Measurements from ENCODE around the gene IRF2BP2. TPM values are rescaled to one million over a fixed set of nuclear protein-coding genes. Genes with fewer than 3 reads are reported as not detected.

IRF2BP2 gene
- total and polyA plus RNA-seq, 2 of the 13 experiments (the other 11 are each of a cell fraction or from before 2014, with no cell fraction given): 140 to 147 TPM

GRCh38 chr1:234608025-234608910 is 1.7 kb downstream of the IRF2BP2 start (continued):
- peak; percentile 27; the same call in 1 of the 2 replicates for TF ChIP-seq ZNF569 (CRISPR knock-in tag; IDR thresholded peaks at IDR 0.05; ENCODE audit: borderline replicate concordance)
- TF ChIP-seq DPF2 (CRISPR knock-in tag; IDR thresholded peaks at IDR 0.05; ENCODE audit: borderline replicate concordance, low read depth): no peak
- TF ChIP-seq HDAC6 (IDR thresholded peaks at IDR 0.05; ENCODE audit: low read depth, low read length): no peak; the same call in 1 of the 2 replicates
- TF ChIP-seq ZNF780A (CRISPR knock-in tag; IDR thresholded peaks at IDR 0.05): peak; percentile 64; the same call in 1 of the 2 replicates
- TF ChIP-seq FOXO1 (CRISPR knock-in tag; IDR thresholded peaks at IDR 0.05): peak; percentile 13; the same call in 1 of the 2 replicates
- no peak for TF ChIP-seq HCFC1 (IDR thresholded peaks at IDR 0.05; ENCODE audit: low read depth, low read length)
- TF ChIP-seq HOXA7 (CRISPR knock-in tag; IDR thresholded peaks at IDR 0.05): no peak
- no peak; the same call in 1 of the 2 replicates for TF ChIP-seq ZNF670 (CRISPR knock-in tag; IDR thresholded peaks at IDR 0.05; ENCODE audit: borderline replicate concordance)
- peak; percentile 79 for TF ChIP-seq DRAP1 (CRISPR knock-in tag; IDR thresholded peaks at IDR 0.05)
- TF ChIP-seq SNAI1 (CRISPR knock-in tag; IDR thresholded peaks at IDR 0.05; ENCODE audit: borderline replicate concordance): no peak
- no peak for TF ChIP-seq TBL1XR1 (IDR thresholded peaks at IDR 0.05; ENCODE audit: borderline replicate concordance, low read length, partially characterized antibody)
- TF ChIP-seq ZNF784 (CRISPR knock-in tag; IDR thresholded peaks at IDR 0.05; ENCODE audit: borderline replicate concordance): no peak; the same call in 1 of the 2 replicates
- TF ChIP-seq ZNF768 (CRISPR knock-in tag; IDR thresholded peaks at IDR 0.05): peak; percentile 65
- TF ChIP-seq ZNF589 (CRISPR knock-in tag; conservative IDR thresholded peaks at IDR 0.05): no peak
- TF ChIP-seq ZC3H13 (CRISPR knock-in tag; IDR thresholded peaks at IDR 0.05): peak; percentile 100
- peak; percentile 71 for TF ChIP-seq DMAP1 (CRISPR knock-in tag; IDR thresholded peaks at IDR 0.05)
- peak; percentile 70 for TF ChIP-seq ZNF709 (CRISPR knock-in tag; IDR thresholded peaks at IDR 0.05)
- peak; percentile 63 for TF ChIP-seq ZNF503 (CRISPR knock-in tag; IDR thresholded peaks at IDR 0.05)
- TF ChIP-seq ZNF160 (CRISPR knock-in tag; IDR thresholded peaks at IDR 0.05): peak; percentile 67; the same call in 1 of the 2 replicates
- peak; percentile 87 for TF ChIP-seq UBTF (CRISPR knock-in tag; IDR thresholded peaks at IDR 0.05)
- no peak for TF ChIP-seq JARID2 (CRISPR knock-in tag; IDR thresholded peaks at IDR 0.05; ENCODE audit: insufficient replicate concordance)
- TF ChIP-seq HNRNPLL (IDR thresholded peaks at IDR 0.05; ENCODE audit: low read depth, low read length, poor library complexity, severe bottlenecking): peak; percentile 52

Data from HepG2 (cell line).